ENCODE data around the gene TLNRD1. TPM values are rescaled to one million over a fixed set of nuclear protein-coding genes. Genes with fewer than 3 reads are reported as not detected.

The TLNRD1 gene
- total RNA-seq, 4 donors from 2014 or later, result 1.9 to 8.1 (median 3.3) TPM

- Histone ChIP-seq H3K27ac (no peak overlapping the region), H3K36me3 (no peaks in the 10 kb centered on the region), H3K4me3 (no peak overlapping the region), H3K27me3 (no peaks in the 10 kb centered on the region), H3K4me1 (peaks cover 0 to 4% of the 10 kb centered on the region in 2 donors), H3K9me3 (no peaks in the 10 kb centered on the region)
- TF ChIP-seq POLR2A (IDR thresholded peaks at IDR 0.05), result no peak
- no peak for TF ChIP-seq CTCF (IDR thresholded peaks at IDR 0.05 in 4 of 5, conservative IDR thresholded peaks at IDR 0.05 in 1 of 5)
- DNase-seq, result no peak
- no peak for ATAC-seq
- intact Hi-C loops (cut with DNase I; ENCODE audit: low total_unique reads) (no loop called here), in situ Hi-C loops (cut with MboI; ENCODE audit: low sequenced_read_pairs in 4 of 4) (no loop called here)
Measured at GRCh38 chr15:81032355-81032754, 31.6 kb downstream of the TLNRD1 start.

- H3K4me1 ChIP-seq, result peaks cover 0 to 4% of the 10 kb centered on the region in 2 donors
- intact Hi-C loops (cut with DNase I; ENCODE audit: low total_unique reads), result no loop called here
- no peaks in the 10 kb centered on the region for H3K36me3 ChIP-seq
- in situ Hi-C loops (cut with MboI; ENCODE audit: low sequenced_read_pairs in 4 of 4), result no loop called here
- TF ChIP-seq CTCF (IDR thresholded peaks at IDR 0.05 in 4 of 5, conservative IDR thresholded peaks at IDR 0.05 in 1 of 5) (no peak), POLR2A (IDR thresholded peaks at IDR 0.05) (no peak)
- no peaks in the 10 kb centered on the region for H3K9me3 ChIP-seq
- ATAC-seq (no peak), DNase-seq (no peak)
- H3K27me3 ChIP-seq, result no peaks in the 10 kb centered on the region
- H3K4me3 ChIP-seq, result no peak overlapping the region
- no peak overlapping the region for H3K27ac ChIP-seq
Measured at GRCh38 chr15:81032818-81033217, 32.1 kb downstream of the TLNRD1 start.

- H3K9me3 ChIP-seq, result no peaks in the 10 kb centered on the region
- no peak for ATAC-seq
- H3K4me3 ChIP-seq, result no peak overlapping the region
- intact Hi-C loops (cut with DNase I; ENCODE audit: low total_unique reads), result no loop called here
- H3K27me3 ChIP-seq, result no peaks in the 10 kb centered on the region
- H3K36me3 ChIP-seq, result no peaks in the 10 kb centered on the region
- H3K4me1 ChIP-seq, result peaks cover 0 to 4% of the 10 kb centered on the region in 2 donors
- no peak for DNase-seq
- TF ChIP-seq CTCF (IDR thresholded peaks at IDR 0.05 in 4 of 5, conservative IDR thresholded peaks at IDR 0.05 in 1 of 5) (no peak), POLR2A (IDR thresholded peaks at IDR 0.05) (no peak)
- in situ Hi-C loops (cut with MboI; ENCODE audit: low sequenced_read_pairs in 4 of 4), result no loop called here
- H3K27ac ChIP-seq, result no peak overlapping the region
Measured at GRCh38 chr15:81033508-81033907, 32.8 kb downstream of the TLNRD1 start.

- TF ChIP-seq CTCF (IDR thresholded peaks at IDR 0.05 in 4 of 5, conservative IDR thresholded peaks at IDR 0.05 in 1 of 5) (no peak), POLR2A (IDR thresholded peaks at IDR 0.05) (no peak)
- in situ Hi-C loops (cut with MboI; ENCODE audit: low sequenced_read_pairs in 4 of 4) (no loop called here), intact Hi-C loops (cut with DNase I; ENCODE audit: low total_unique reads) (no loop called here)
- no peaks in the 10 kb centered on the region for H3K27me3 ChIP-seq
- no peak for ATAC-seq
- no peak for DNase-seq
- H3K4me1 ChIP-seq, result peaks cover 0 to 4% of the 10 kb centered on the region in 2 donors
- H3K4me3 ChIP-seq, result no peak overlapping the region
- no peaks in the 10 kb centered on the region for H3K9me3 ChIP-seq
- H3K36me3 ChIP-seq, result no peaks in the 10 kb centered on the region
- H3K27ac ChIP-seq, result no peak overlapping the region
Measured at GRCh38 chr15:81037952-81038743, 37.4 kb downstream of the TLNRD1 start.

All from gastrocnemius medialis (tissue), 4 donors.